ENCODE results near the gene TTLL8. TPM values are rescaled to one million over a fixed set of nuclear protein-coding genes. Genes with fewer than 3 reads are reported as not detected.

TTLL8 gene
- total RNA-seq, 1 donor = not detected

DNA sequence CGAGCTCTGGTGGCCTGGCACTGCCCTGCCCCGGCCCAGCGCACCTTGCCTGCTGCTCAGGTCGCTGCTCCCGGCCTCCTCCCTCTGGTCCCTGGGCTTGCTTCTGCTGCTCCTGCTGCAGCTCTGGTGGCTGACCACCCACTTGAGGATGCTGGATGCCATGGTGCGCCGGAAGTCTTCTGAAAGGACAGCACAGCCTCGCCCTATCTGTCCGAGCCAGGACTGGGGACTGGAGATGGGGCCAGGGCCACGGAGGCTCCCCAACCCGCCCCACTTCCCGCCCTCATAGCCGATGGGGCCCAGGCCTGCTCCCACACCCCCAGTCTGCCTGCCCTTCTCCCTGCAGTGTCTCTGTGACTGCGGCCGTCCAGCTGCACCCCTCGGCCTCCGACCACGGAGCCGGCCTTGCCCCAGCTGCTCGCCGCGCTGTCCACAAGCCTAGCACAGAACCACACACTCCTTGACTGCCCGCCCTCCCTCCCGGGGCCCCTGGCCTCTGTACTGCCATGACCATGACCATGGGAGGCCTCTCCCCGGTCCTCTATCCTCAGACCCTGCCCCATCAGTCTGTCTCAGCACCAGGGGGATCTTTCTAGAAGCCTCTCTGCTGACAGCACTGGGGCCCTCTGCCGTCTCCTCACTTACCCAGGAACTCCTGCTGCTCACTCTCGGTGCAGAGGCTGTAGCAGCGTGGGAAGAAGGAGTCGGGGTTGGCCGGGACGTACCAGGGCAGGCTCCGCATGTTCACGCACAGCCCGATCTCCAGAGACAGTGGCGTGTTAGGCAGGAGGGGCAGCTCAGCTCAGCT lies 12.7 kb downstream of the TTLL8 start:
- Histone ChIP-seq H4K20me1 (ENCODE audit: insufficient read depth, low read length) (no peaks in the 10 kb centered on the region), H3K9me3 (ENCODE audit: low read depth, low read length) (no peaks in the 10 kb centered on the region), H3K79me2 (ENCODE audit: insufficient read depth, low read length) (no peaks in the 10 kb centered on the region), H3K4me3 (ENCODE audit: insufficient read depth, low read length) (no peak overlapping the region), H2AFZ (ENCODE audit: low read length) (no peak overlapping the region), H3K27me3 (ENCODE audit: insufficient read depth, low read length) (no peaks in the 10 kb centered on the region), H3K27ac (ENCODE audit: low read depth, low read length) (no peak overlapping the region), H3K36me3 (ENCODE audit: insufficient read depth, low read length) (no peaks in the 10 kb centered on the region), H3K4me1 (ENCODE audit: insufficient read depth, low read length) (no peaks in the 10 kb centered on the region), H3K4me2 (ENCODE audit: insufficient read depth, low read length) (no peak overlapping the region)
- DNase-seq (ENCODE audit: insufficient read length, low spot score, missing footprints) = peak; percentile 79
- no peak for TF ChIP-seq CTCF (IDR thresholded peaks at IDR 0.05; ENCODE audit: extremely low read depth, low read depth, low read length)

DNA sequence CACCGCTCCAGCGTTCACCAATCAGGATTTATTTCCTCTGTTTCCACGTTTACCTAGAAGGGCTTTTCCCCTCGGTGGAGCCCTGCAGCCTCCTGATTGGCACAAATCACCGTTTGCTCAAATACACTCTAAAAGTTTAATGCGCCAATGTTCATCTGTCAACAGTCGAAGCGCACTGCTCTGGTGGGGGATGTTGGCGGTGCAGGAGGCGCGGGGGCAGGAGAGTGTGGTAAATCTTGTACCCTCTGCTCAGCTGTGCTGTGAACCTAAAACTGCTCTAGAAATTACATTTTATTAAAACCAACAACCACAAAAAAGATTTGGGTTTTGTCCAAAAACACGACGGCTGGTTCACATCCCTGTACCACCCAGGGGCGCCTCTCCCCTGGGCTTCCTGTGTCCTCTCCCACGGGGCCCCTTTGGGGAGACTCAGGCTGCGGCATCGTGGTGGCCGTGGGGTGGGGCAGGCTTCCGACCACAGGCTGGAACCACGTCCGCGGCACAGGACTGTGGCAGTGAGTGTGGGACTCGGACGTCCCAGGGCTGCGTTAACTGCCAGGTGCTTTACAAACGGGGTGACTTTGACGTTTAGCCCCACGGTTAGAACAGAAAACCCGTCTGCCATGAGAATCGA lies 13.5 kb downstream of the TTLL8 start:
- Histone ChIP-seq H3K27ac (ENCODE audit: low read depth, low read length) (no peak overlapping the region), H3K9me3 (ENCODE audit: low read depth, low read length) (no peaks in the 10 kb centered on the region), H3K4me3 (ENCODE audit: insufficient read depth, low read length) (no peak overlapping the region), H3K27me3 (ENCODE audit: insufficient read depth, low read length) (no peaks in the 10 kb centered on the region), H4K20me1 (ENCODE audit: insufficient read depth, low read length) (no peaks in the 10 kb centered on the region), H3K36me3 (ENCODE audit: insufficient read depth, low read length) (no peaks in the 10 kb centered on the region), H3K79me2 (ENCODE audit: insufficient read depth, low read length) (no peaks in the 10 kb centered on the region), H3K4me1 (ENCODE audit: insufficient read depth, low read length) (no peaks in the 10 kb centered on the region), H2AFZ (ENCODE audit: low read length) (no peak overlapping the region), H3K4me2 (ENCODE audit: insufficient read depth, low read length) (no peak overlapping the region)
- TF ChIP-seq CTCF (IDR thresholded peaks at IDR 0.05; ENCODE audit: extremely low read depth, low read depth, low read length) = no peak
- peak; percentile 85 for DNase-seq (ENCODE audit: insufficient read length, low spot score, missing footprints)

- H3K79me2 ChIP-seq (ENCODE audit: insufficient read depth, low read length) = no peaks in the 10 kb centered on the region
- no peaks in the 10 kb centered on the region for H3K9me3 ChIP-seq (ENCODE audit: low read depth, low read length)
- DNase-seq (ENCODE audit: insufficient read length, low spot score, missing footprints) = peak; percentile 44
- no peak for TF ChIP-seq CTCF (IDR thresholded peaks at IDR 0.05; ENCODE audit: extremely low read depth, low read depth, low read length)
- no peak overlapping the region for H3K27ac ChIP-seq (ENCODE audit: low read depth, low read length)
- H2AFZ ChIP-seq (ENCODE audit: low read length) = no peak overlapping the region
- H4K20me1 ChIP-seq (ENCODE audit: insufficient read depth, low read length) = no peaks in the 10 kb centered on the region
- H3K27me3 ChIP-seq (ENCODE audit: insufficient read depth, low read length) = no peaks in the 10 kb centered on the region
- H3K36me3 ChIP-seq (ENCODE audit: insufficient read depth, low read length) = no peaks in the 10 kb centered on the region
- H3K4me1 ChIP-seq (ENCODE audit: insufficient read depth, low read length) = no peaks in the 10 kb centered on the region
- H3K4me2 ChIP-seq (ENCODE audit: insufficient read depth, low read length) = no peak overlapping the region
- no peak overlapping the region for H3K4me3 ChIP-seq (ENCODE audit: insufficient read depth, low read length)
Observed at GRCh38 chr22:50041361-50042065, 16.6 kb downstream of the TTLL8 start.

GRCh38 chr22:50040717-50041116 lies 17.4 kb downstream of the TTLL8 start:
- DNase-seq (ENCODE audit: insufficient read length, low spot score, missing footprints) = peak; percentile 25

More at GRCh38 chr22:50040717-50041116, 17.4 kb downstream of the TTLL8 start:
- Histone ChIP-seq H3K4me3 (ENCODE audit: insufficient read depth, low read length) (no peak overlapping the region), H3K36me3 (ENCODE audit: insufficient read depth, low read length) (no peaks in the 10 kb centered on the region), H3K27me3 (ENCODE audit: insufficient read depth, low read length) (no peaks in the 10 kb centered on the region), H3K4me2 (ENCODE audit: insufficient read depth, low read length) (no peak overlapping the region), H3K9me3 (ENCODE audit: low read depth, low read length) (no peaks in the 10 kb centered on the region), H3K4me1 (ENCODE audit: insufficient read depth, low read length) (no peaks in the 10 kb centered on the region), H2AFZ (ENCODE audit: low read length) (no peak overlapping the region), H4K20me1 (ENCODE audit: insufficient read depth, low read length) (no peaks in the 10 kb centered on the region), H3K79me2 (ENCODE audit: insufficient read depth, low read length) (no peaks in the 10 kb centered on the region), H3K27ac (ENCODE audit: low read depth, low read length) (no peak overlapping the region)
- no peak for TF ChIP-seq CTCF (IDR thresholded peaks at IDR 0.05; ENCODE audit: extremely low read depth, low read depth, low read length)

Data from osteoblast (primary cell).